COR-L47 (cell line): ENCODE results near the gene PLCB4.

ENCODE experiments used
- DNase-seq: peaks from one replicate; lab custom pipeline; 2025; lab: John Stamatoyannopoulos, UW

The PLCB4 gene

GRCh38 chr20:9179193-9179802 is 110.4 kb downstream of the PLCB4 start:
- DNase-seq, result no peak

GRCh38 chr20:9179867-9180266 is 111.0 kb downstream of the PLCB4 start:
- DNase-seq, result no peak

GRCh38 chr20:9180481-9181257 is 111.8 kb downstream of the PLCB4 start:
- DNase-seq, result no peak

GRCh38 chr20:9185511-9185910 is 116.6 kb downstream of the PLCB4 start:
- no peak for DNase-seq

DNA sequence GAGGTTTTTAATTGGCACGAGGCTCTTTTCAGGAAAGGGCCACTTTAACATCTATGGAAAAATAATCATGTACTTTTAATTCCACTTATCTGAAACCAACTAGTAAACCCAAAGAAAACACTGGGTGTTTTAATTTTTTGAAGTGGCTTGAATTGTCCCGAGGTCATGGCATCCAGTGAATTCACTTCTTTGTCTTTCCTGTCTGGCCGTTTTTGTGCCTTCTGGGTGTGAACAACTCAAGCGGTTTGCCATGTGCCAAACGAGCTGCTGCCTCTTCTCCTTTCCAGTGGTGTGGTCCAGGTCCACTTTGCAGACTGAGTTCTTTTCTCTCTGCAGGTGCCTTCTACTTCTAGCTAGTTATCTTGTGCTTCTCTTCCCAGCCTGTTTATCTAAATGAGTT is 117.5 kb downstream of the PLCB4 start:
- DNase-seq, result no peak

GRCh38 chr20:9195031-9195430 is 126.1 kb downstream of the PLCB4 start:
- no peak for DNase-seq

GRCh38 chr20:9196110-9196509 is 127.2 kb downstream of the PLCB4 start:
- no peak for DNase-seq

- DNase-seq, result no peak
Measured at GRCh38 chr20:9198460-9198859, 129.6 kb downstream of the PLCB4 start.

DNA sequence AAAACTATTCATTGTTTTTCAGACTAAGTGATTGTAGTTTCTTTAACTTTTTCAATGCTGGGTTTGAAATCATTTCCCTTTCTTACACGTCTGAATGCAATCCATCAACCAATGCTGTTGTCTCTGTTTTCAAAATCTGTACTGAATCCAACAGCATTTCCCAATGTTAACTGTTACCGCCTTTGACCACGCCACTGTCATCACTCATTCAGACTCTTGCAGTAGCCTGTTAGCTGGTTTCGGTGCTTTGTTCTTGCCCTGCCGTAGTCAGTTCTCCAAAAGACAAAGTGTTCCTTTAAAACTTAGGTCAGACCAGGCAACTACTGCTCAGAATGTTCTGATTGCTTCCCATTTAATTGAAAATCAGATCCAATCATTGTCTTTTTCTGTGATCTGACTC is 131.3 kb downstream of the PLCB4 start:
- DNase-seq, result no peak

DNA sequence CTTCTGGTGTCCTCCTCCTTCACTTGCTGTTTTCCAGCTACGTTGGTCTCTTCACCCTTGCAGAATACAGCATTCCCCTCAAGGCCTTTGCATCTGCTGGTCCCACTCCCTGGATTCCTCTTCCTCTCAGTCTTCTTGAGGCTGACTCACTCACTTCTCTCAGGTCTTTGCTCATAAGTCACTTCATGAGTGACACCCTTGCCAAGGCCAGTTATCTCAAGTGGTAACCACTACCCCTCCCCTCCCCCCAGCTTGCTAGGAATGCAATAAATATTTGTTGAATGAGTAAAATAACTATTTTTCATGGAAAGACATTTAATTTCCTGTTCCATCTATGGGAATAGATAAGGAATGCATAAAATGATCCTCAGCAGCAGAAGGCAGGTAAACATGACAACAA is 131.7 kb downstream of the PLCB4 start:
- DNase-seq, result no peak

- DNase-seq, result no peak
Measured at GRCh38 chr20:9202420-9203080, 133.7 kb downstream of the PLCB4 start.

DNA sequence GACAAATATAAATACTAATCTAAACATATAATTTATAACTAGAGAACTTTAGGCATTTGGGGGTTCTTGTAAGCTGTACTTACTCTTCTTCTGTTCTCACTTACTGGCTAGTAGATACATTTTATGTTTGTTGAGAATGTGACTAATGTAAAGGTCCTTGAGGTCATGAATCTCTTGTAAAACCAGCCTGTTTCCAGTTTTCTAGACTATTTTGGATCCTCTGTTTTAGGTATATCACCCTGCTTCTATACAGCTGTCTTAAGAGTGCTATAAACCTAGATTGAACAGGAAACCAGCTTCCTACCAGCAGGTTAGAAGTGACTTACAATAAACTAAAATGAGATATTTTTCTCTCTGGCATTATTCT is 134.2 kb downstream of the PLCB4 start:
- DNase-seq, result no peak

- no peak for DNase-seq
Measured at GRCh38 chr20:9204979-9205378, 136.1 kb downstream of the PLCB4 start.

GRCh38 chr20:9206486-9206885 is 137.6 kb downstream of the PLCB4 start:
- DNase-seq, result peak; percentile 49

GRCh38 chr20:9207253-9207652 is 138.4 kb downstream of the PLCB4 start:
- no peak for DNase-seq

GRCh38 chr20:9210356-9210755 is 141.5 kb downstream of the PLCB4 start:
- no peak for DNase-seq

GRCh38 chr20:9211016-9211760 is 142.3 kb downstream of the PLCB4 start:
- DNase-seq, result no peak

DNA sequence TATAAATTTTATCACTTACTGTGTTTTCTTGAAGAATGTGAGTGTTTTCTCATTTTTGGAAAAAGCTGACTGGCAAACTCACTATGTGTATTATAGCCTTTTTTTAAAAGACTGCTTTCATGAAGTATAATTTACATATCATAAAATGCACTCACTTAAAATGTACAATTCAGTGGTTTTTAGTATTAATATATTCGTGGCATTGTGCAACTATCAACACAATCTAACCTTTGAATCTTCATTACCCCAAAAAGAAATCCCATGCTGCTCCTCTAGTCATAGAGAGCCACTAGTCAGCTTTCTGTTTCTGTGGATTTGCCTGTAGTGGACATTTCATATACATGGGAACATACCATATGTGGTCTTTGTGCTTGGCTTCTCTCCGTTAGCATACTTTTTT is 143.8 kb downstream of the PLCB4 start:
- no peak for DNase-seq

- DNase-seq, result no peak
Measured at GRCh38 chr20:9214685-9215084, 145.8 kb downstream of the PLCB4 start.

DNA sequence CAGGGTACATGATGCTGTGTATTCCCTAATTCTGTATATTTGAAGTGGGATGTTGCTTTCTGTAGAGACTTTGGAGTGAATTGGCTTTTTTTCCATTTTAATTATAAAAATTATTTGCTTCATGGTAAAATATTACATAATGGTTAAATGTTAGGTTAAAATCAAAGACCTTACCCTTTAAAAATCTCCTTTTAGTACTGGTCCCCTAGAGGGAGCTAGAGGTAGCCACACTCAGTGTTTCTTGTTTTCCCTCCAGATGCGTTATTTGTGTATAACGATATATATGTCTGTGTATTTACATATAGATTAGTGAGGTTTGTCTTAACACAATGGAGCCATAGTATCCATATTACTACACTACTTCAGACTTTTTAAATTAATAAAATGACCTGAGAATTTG is 146.7 kb downstream of the PLCB4 start:
- DNase-seq, result peak; percentile 5

DNA sequence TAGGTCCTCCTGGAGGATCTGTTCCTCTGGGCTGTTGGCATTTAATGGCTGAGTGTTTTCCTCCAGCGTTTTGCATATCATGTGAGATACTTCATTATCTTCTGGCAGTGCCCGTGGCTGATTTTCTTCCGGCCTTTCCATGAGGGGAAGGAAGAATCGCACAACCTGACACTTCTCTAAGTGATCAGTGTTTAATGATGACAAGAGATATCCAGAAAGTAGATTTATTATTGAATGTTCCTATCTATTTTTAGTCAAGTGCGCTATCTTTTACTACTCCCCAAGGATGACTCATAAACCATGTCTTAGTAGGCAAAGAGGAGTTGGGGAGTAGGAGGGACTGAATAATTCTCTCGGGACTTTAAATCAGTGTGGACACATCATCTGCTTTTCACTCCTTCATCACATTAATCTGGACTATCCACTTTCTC is 149.7 kb downstream of the PLCB4 start:
- no peak for DNase-seq

- no peak for DNase-seq
Measured at GRCh38 chr20:9220874-9221547, 152.1 kb downstream of the PLCB4 start.
